Fibroblast of lung (primary cell): ENCODE results near the gene COPB2. TPM values are rescaled to one million over a fixed set of nuclear protein-coding genes. Genes with fewer than 3 reads are reported as not detected.
"Not testable (repeated sequence)": the region's sequence is repeated elsewhere in the genome, so short reads cannot be mapped to it uniquely, and the experiment has no call there.

Experiments used
- DNase-seq, 2 donors: peaks; one replicate each; pipeline versions ENCODE4 v3.0.0 to v3.0.0-alpha.2; 2010; ENCODE audit warnings: low read depth in 2 of 2
- H2AFZ ChIP-seq: 2 replicates; pipeline ENCODE4 v1.5.1; 2012; ENCODE audit warnings: low read length, control low read depth, inconsistent platforms
- H3K27ac ChIP-seq: 2 replicates; pipeline ENCODE4 v1.5.1; 2011; ENCODE audit warnings: low read length, control low read depth; ENCODE audit not compliant: insufficient read depth
- H3K27me3 ChIP-seq: 2 replicates; pipeline ENCODE4 v1.5.1; 2011; ENCODE audit warnings: mild to moderate bottlenecking, low read length; ENCODE audit not compliant: control insufficient read depth, insufficient read depth
- H3K36me3 ChIP-seq: 2 replicates; pipeline ENCODE4 v1.5.1; 2011; ENCODE audit warnings: low read length; ENCODE audit not compliant: control insufficient read depth, insufficient read depth
- H3K4me1 ChIP-seq: 2 replicates; pipeline ENCODE4 v1.5.1; 2011; ENCODE audit warnings: low read length; ENCODE audit not compliant: control insufficient read depth, insufficient read depth; ENCODE audit errors: extremely low read depth
- H3K4me2 ChIP-seq: 2 replicates; pipeline ENCODE4 v1.5.1; 2011; ENCODE audit warnings: low read length, control low read depth; ENCODE audit not compliant: insufficient read depth; ENCODE audit errors: extremely low read depth
- H3K4me3 ChIP-seq, 4 experiments: fragments of 200-600 bp in 1 of 4; sonication (generic) in 1 of 4; replicated peaks in 1 of 4; 2 replicates each; pipeline ENCODE4 v1.5.1; 2011 to 2016; ENCODE audit warnings: low read length in 4 of 4, low read depth in 3 of 4, mild to moderate bottlenecking in 3 of 4, control low read depth in 2 of 4, inconsistent platforms in 1 of 4, mixed read lengths in 1 of 4; ENCODE audit not compliant: insufficient read depth in 1 of 4; ENCODE audit errors: control extremely low read depth in 1 of 4
- H3K79me2 ChIP-seq: 2 replicates; pipeline ENCODE4 v1.5.1; 2012; ENCODE audit warnings: mild to moderate bottlenecking, low read length, inconsistent platforms; ENCODE audit not compliant: control insufficient read depth, insufficient read depth
- H3K9ac ChIP-seq: 2 replicates; pipeline ENCODE4 v1.5.1; 2011; ENCODE audit warnings: mild to moderate bottlenecking, low read length, control low read depth; ENCODE audit not compliant: insufficient read depth
- H3K9me3 ChIP-seq: 2 replicates; pipeline ENCODE4 v1.5.1; 2012; ENCODE audit warnings: low read depth, low read length; ENCODE audit not compliant: control insufficient read depth, insufficient read depth
- H4K20me1 ChIP-seq: 2 replicates; pipeline ENCODE4 v1.5.1; 2011; ENCODE audit warnings: low read length; ENCODE audit not compliant: control insufficient read depth, insufficient read depth; ENCODE audit errors: extremely low read depth
- CTCF ChIP-seq, 2 donors: IDR thresholded peaks in 1 of 2; conservative IDR thresholded peaks in 1 of 2; 1 replicate in 1 of 2; 2 replicates in 1 of 2; pipeline ENCODE4 v1.5.1; 2011 to 2012; ENCODE audit warnings: low read length in 2 of 2, control low read depth in 1 of 2, inconsistent platforms in 1 of 2, low read depth in 1 of 2, mild to moderate bottlenecking in 1 of 2
- EZH2 ChIP-seq: IDR thresholded peaks from 2 replicates; pipeline ENCODE4 v1.5.1; 2012; ENCODE audit warnings: low read length, control low read depth, mild to moderate bottlenecking; ENCODE audit errors: missing control alignments
- polyA plus RNA-seq, 2 donors: library from polyadenylated mRNA; depleted of rRNA in 1 of 2; stranded (reverse) in 1 of 2; unstranded in 1 of 2; fragments of >200 nt; gene quantifications; 2 replicates each; pipeline ENCODE4 v1.2.1, GENCODE V29; 2011 to 2012; ENCODE audit warnings: missing spikeins in 1 of 2
- total RNA-seq: library from RNA; depleted of rRNA; stranded (reverse); fragments of >200 nt; gene quantifications from 2 replicates; pipeline ENCODE4 v1.2.1, GENCODE V29; 2014

The COPB2 gene
- total and polyA plus RNA-seq, 2 donors (not counting 1 experiment from before 2014, with no cell fraction given): 284 to 293 TPM

GRCh38 chr3:139414608-139415224 lies 25.3 kb upstream of the COPB2 start:
- no peaks in the 10 kb centered on the region for H3K9me3 ChIP-seq
- no peak overlapping the region for H3K9ac ChIP-seq
- H3K27me3 ChIP-seq: no peaks in the 10 kb centered on the region
- no peaks in the 10 kb centered on the region for H3K79me2 ChIP-seq
- no peak overlapping the region for H2AFZ ChIP-seq
- TF ChIP-seq CTCF (conservative IDR thresholded peaks at IDR 0.05 in 1 of 2, IDR thresholded peaks at IDR 0.05 in 1 of 2; ENCODE audit: low read depth in 1 of 2, low read length in 2 of 2): no peak
- TF ChIP-seq EZH2: no peak
- H3K4me2 ChIP-seq: no peak overlapping the region
- no peak overlapping the region for H3K27ac ChIP-seq
- H3K4me3 ChIP-seq: no peak overlapping the region
- no peaks in the 10 kb centered on the region for H4K20me1 ChIP-seq
- no peaks in the 10 kb centered on the region for H3K4me1 ChIP-seq
- DNase-seq: no peak
- no peaks in the 10 kb centered on the region for H3K36me3 ChIP-seq

GRCh38 chr3:139412891-139413290 lies 23.4 kb upstream of the COPB2 start:
- H3K4me2 ChIP-seq, H3K27ac ChIP-seq, H3K4me1 ChIP-seq, H4K20me1 ChIP-seq, H3K9me3 ChIP-seq, H3K27me3 ChIP-seq, H3K36me3 ChIP-seq, H3K79me2 ChIP-seq, H2AFZ ChIP-seq, DNase-seq, H3K9ac ChIP-seq, H3K4me3 ChIP-seq: not testable (repeated sequence)

- not testable (repeated sequence) for H3K27me3 ChIP-seq, H3K4me3 ChIP-seq, H4K20me1 ChIP-seq, H3K4me2 ChIP-seq, H3K9ac ChIP-seq, H3K27ac ChIP-seq, H3K79me2 ChIP-seq, DNase-seq, H3K9me3 ChIP-seq, H3K4me1 ChIP-seq, H2AFZ ChIP-seq, H3K36me3 ChIP-seq
Measured at GRCh38 chr3:139401155-139401554, 11.7 kb upstream of the COPB2 start.

GRCh38 chr3:139396707-139397106 lies 7.3 kb upstream of the COPB2 start:
- TF ChIP-seq EZH2: no peak
- TF ChIP-seq CTCF (conservative IDR thresholded peaks at IDR 0.05 in 1 of 2, IDR thresholded peaks at IDR 0.05 in 1 of 2; ENCODE audit: low read depth in 1 of 2, low read length in 2 of 2): no peak
- no peaks in the 10 kb centered on the region for H3K9me3 ChIP-seq
- H2AFZ ChIP-seq: no peak overlapping the region
- H3K27me3 ChIP-seq: no peaks in the 10 kb centered on the region
- no peaks in the 10 kb centered on the region for H3K36me3 ChIP-seq
- no peak overlapping the region for H3K27ac ChIP-seq
- H3K79me2 ChIP-seq: no peaks in the 10 kb centered on the region
- H3K4me3 ChIP-seq: no peak overlapping the region
- no peaks in the 10 kb centered on the region for H3K4me1 ChIP-seq
- no peaks in the 10 kb centered on the region for H4K20me1 ChIP-seq
- H3K9ac ChIP-seq: no peak overlapping the region
- H3K4me2 ChIP-seq: no peak overlapping the region
- no peak for DNase-seq
